NB4 (cell line): ENCODE data around the gene MEGF6.

ENCODE experiments used
- DNase-seq: peaks from one replicate; pipeline ENCODE4 v3.0.0; 2010; ENCODE audit warnings: low read depth
- H3K4me3 ChIP-seq: one replicate; pipeline ENCODE4 v1.5.1; 2011; ENCODE audit warnings: mild to moderate bottlenecking, low read depth, low read length, moderate library complexity
- MYC ChIP-seq: IDR thresholded peaks from 2 replicates; pipeline ENCODE4 v1.6.1; 2011; ENCODE audit warnings: low read depth, low read length
- POLR2A ChIP-seq: IDR thresholded peaks from 2 replicates; pipeline ENCODE4 v1.6.1; 2011; ENCODE audit warnings: mild to moderate bottlenecking; ENCODE audit not compliant: insufficient read length; ENCODE audit errors: extremely low read depth
- TF ChIP-seq, protein P1 (sequence below): IDR thresholded peaks from 2 replicates; pipeline ENCODE4 v1.6.1; 2011; ENCODE audit warnings: low read depth, low read length
- TF ChIP-seq, protein P2 (sequence below): IDR thresholded peaks from one replicate; pipeline ENCODE4 v1.5.1; 2012; ENCODE audit warnings: low read depth, low read length

The MEGF6 gene

DNA sequence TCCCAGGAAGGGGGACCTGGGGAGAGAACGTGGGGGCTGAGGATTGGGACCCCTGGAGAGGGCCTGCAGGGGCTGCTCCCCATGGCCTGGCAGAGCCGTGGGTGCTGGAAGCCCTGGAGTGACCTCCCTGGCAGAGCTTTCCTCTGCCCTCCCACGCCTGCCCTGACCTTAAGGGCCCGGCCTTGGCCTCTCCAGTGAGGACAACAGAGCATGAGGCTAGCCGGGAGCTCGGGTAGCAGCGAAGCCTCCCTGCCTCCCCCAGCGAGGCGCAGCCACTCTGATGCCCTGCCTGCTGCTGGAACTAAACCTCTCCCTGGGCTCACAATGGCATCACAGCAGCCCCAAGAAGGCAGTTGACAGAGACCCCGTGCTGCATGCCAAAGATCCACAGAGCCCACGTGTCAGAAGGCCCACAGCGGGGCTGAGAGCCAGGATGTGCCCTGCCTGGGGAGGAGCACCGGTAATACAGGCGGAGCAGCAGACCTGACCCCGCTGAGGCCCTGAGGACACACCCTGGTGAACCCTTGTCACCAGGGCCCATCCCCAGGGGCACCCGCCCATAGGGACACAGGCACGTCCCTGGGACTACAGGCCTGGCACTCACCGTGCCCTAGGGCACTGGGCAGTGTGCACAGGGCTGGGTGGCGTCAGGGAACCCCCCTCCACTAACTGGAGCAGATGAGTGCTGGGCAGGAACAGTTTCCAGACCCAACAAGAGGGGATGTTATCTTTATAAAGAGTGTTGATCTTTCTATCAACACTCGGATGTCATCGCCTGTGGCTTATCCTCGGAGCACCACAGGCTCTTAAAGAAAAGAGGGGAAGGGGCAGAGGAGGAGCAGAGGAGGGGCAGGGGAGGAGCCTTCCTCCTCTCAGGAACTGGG, 108.4 kb downstream of the MEGF6 start:
- no peak overlapping the region for H3K4me3 ChIP-seq
- TF ChIP-seq MYC (no peak), POLR2A (no peak)
- TF ChIP-seq, protein P1, sequence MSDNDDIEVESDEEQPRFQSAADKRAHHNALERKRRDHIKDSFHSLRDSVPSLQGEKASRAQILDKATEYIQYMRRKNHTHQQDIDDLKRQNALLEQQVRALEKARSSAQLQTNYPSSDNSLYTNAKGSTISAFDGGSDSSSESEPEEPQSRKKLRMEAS, result no peak
- TF ChIP-seq, protein P2, sequence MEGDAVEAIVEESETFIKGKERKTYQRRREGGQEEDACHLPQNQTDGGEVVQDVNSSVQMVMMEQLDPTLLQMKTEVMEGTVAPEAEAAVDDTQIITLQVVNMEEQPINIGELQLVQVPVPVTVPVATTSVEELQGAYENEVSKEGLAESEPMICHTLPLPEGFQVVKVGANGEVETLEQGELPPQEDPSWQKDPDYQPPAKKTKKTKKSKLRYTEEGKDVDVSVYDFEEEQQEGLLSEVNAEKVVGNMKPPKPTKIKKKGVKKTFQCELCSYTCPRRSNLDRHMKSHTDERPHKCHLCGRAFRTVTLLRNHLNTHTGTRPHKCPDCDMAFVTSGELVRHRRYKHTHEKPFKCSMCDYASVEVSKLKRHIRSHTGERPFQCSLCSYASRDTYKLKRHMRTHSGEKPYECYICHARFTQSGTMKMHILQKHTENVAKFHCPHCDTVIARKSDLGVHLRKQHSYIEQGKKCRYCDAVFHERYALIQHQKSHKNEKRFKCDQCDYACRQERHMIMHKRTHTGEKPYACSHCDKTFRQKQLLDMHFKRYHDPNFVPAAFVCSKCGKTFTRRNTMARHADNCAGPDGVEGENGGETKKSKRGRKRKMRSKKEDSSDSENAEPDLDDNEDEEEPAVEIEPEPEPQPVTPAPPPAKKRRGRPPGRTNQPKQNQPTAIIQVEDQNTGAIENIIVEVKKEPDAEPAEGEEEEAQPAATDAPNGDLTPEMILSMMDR, result no peak

DNA sequence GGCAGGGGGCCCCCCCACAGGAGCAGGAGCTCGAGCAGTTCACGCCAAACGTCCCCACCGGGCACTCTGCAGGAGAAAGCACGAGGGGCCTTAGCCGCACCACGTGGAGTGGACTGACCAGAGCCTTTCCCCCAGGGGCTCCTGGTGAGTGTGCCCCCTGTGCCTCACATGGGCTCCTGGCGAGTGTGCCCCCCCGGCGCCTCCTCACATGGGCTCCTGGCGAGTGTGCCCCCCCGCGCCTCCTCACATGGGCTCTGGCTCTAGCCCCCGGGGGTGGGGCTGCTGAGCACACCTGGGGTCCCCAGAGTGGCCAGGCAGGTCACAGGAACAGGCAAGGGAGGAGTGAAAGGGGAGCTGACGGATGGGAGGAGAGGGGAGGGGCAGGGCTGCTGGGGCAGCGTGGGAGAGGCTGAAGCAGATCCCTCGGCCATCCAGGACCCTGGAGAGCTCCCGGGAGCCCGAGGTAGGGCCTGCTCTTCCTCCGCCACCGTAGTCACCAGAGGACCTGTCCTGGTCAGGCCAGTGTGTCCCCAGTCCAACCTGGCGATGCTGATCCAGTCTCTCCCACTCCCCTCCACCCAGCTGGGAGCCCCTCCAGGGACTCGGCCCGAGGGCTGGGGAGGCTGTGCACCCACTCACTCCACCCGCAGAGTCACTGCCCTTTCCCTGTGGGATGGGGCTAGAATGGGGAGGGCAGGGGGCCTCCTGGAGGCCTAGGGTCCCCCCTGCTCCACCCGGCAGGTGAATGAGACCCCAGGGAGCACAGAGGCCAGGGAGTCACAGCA, 109.3 kb downstream of the MEGF6 start:
- TF ChIP-seq, protein P1, result no peak
- TF ChIP-seq POLR2A (no peak), MYC (no peak)
- TF ChIP-seq, protein P2, result no peak
- DNase-seq, result peak; percentile 72
- no peak overlapping the region for H3K4me3 ChIP-seq

More for the DNA sequence above, 108.4 kb downstream of the MEGF6 start:
- DNase-seq, result no peak

DNA sequence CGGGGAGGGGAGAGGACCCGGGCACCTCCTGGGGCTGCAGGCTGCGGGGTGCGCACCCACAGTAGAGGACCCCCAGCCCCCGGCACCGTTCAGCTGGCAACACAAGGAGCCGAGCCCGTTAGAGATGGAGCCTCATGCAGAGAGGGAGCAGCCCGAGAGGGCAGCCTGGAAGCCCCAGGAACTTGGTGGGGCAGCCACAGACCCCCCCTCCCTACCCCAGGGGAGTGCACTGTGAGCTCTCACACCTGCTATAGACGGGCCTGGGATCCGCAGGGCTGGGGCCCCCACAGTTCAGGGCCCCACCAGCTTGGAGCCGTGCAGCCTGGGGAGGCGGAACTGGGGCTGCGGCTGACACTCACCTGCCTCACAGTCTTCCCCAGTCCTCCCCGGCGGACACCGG, 109.9 kb downstream of the MEGF6 start:
- DNase-seq, result no peak
- TF ChIP-seq, protein P2, result no peak
- TF ChIP-seq POLR2A, result no peak
- no peak for TF ChIP-seq MYC
- TF ChIP-seq, protein P1, result no peak
- H3K4me3 ChIP-seq, result no peak overlapping the region

DNA sequence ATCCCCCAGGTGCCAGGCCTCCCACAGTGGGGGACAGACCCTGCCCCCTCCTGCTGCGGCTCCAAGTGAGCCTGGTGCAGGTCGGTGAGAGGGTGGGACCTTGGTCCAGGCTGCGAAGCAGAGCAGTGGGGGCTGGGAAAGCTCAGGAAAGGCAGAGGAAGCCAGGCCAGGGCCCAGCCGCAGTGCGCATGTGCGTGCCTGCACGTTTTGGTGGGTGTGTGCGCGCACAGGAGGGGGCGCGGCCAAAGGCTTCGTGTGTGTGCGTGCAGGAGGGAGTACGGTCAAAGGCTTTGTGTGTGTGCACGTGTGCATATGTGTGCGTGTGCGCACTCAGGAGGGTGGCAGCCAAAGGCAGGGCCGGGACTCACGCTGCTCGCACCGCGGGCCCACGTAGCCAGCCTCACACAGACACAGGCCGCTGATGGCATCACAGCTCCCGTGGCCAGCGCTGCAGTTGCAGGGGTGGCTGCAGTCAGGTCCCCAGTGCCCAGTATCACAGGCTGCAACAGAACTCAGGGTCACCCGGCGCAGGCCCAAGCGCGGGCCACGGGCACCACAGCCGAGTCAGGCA, 111.0 kb downstream of the MEGF6 start:
- no peak for DNase-seq
- TF ChIP-seq, protein P1, result no peak
- no peak for TF ChIP-seq POLR2A
- no peak for TF ChIP-seq MYC
- TF ChIP-seq, protein P2, result no peak
- H3K4me3 ChIP-seq, result no peak overlapping the region

DNA sequence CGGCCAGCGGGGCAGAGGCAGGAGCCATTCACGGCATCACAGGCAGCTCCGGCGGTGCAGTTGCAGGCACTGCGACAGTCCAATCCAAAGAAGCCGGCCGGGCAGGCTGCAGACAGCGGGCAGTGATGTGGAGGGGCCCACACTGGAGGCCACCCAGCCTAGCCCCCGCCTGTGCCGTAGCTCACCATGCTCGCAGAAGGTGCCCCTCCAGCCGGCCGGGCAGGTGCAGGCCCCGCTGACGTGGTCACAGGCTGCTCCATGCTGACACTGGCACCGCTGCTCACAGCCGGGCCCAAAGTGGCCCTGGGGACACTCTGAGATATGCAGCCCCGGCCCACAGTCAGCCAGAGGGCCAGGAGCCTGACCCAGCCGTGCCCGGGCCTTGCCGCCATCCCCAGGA, 111.7 kb downstream of the MEGF6 start:
- no peak overlapping the region for H3K4me3 ChIP-seq
- TF ChIP-seq, protein P2, result no peak
- TF ChIP-seq, protein P1, result no peak
- TF ChIP-seq POLR2A (no peak), MYC (no peak)
- no peak for DNase-seq
